IMR-90 (cell line): ENCODE results near the gene CDKN1C. TPM values are rescaled to one million over a fixed set of nuclear protein-coding genes. Genes with fewer than 3 reads are reported as not detected.

Experiments used
- ATAC-seq: fragments of 200-7000 bp; cut with Tn5 transposase; 2 replicates; pipeline ENCODE4 v1.9.1; 2020; ENCODE audit warnings: low read depth, mild to moderate bottlenecking, moderate library complexity
- BruUV-seq: library from RNA; stranded (reverse); fragments of 400-500 nt; replicated peaks from 2 replicates; lab custom pipeline; 2021; lab: Mats Ljungman, UMichigan
- CTCF ChIA-PET: fragments of 300-600 bp; formaldehyde crosslinking; extraction: SDS; loops from one replicate; lab custom pipeline; 2021; ENCODE audit warnings: antibody characterized with exemption; lab: Yijun Ruan, JAX
- POLR2A ChIA-PET: fragments of 300-600 bp; sonication (Branson Sonifier 250); formaldehyde crosslinking; loops from one replicate; lab custom pipeline; 2022; ENCODE audit warnings: antibody characterized with exemption; ENCODE audit not compliant: unreplicated experiment; lab: Charles Lee
- DNase-seq: peaks from one replicate; pipeline ENCODE4 v3.0.0; 2013
- H2AFZ ChIP-seq: replicated peaks from 2 replicates; pipeline ENCODE3; 2013; ENCODE audit warnings: low read length, mild to moderate bottlenecking; ENCODE audit not compliant: poor library complexity
- H2AK5ac ChIP-seq: 2 replicates; pipeline ENCODE4 v1.6.1; 2013; ENCODE audit warnings: low read depth, low read length, inconsistent platforms
- H2AK9ac ChIP-seq: replicated peaks from 2 replicates; pipeline ENCODE3; 2013; ENCODE audit warnings: mild to moderate bottlenecking, low read depth, low read length, moderate library complexity; ENCODE audit not compliant: poor library complexity
- H2BK120ac ChIP-seq: 2 replicates; pipeline ENCODE4 v1.6.1; 2013; ENCODE audit warnings: low read depth, low read length, inconsistent platforms
- H2BK15ac ChIP-seq: 3 replicates; pipeline ENCODE4 v1.6.1; 2013; ENCODE audit warnings: low read depth, low read length, inconsistent platforms
- H2BK20ac ChIP-seq: 2 replicates; pipeline ENCODE4 v1.6.1; 2013; ENCODE audit warnings: low read depth, mild to moderate bottlenecking, inconsistent platforms, low read length, moderate library complexity
- H2BK5ac ChIP-seq: 2 replicates; pipeline ENCODE4 v1.6.1; 2013; ENCODE audit warnings: mild to moderate bottlenecking, low read depth, low read length, inconsistent platforms; ENCODE audit not compliant: poor library complexity, severe bottlenecking
- H3K14ac ChIP-seq: replicated peaks from 2 replicates; pipeline ENCODE4 v1.6.1; 2013; ENCODE audit warnings: low read depth, low read length, inconsistent platforms
- H3K18ac ChIP-seq: 2 replicates; pipeline ENCODE4 v1.6.1; 2013; ENCODE audit warnings: low read depth, low read length, control low read depth
- H3K23ac ChIP-seq: 2 replicates; pipeline ENCODE4 v1.6.1; 2013; ENCODE audit warnings: low read depth, low read length, inconsistent platforms
- H3K27ac ChIP-seq: 2 replicates; pipeline ENCODE4 v1.5.1; 2013; ENCODE audit warnings: mild to moderate bottlenecking, control low read depth, low read length; ENCODE audit not compliant: insufficient read depth
- H3K27me3 ChIP-seq: 2 replicates; pipeline ENCODE4 v1.6.1; 2013; ENCODE audit warnings: low read length; ENCODE audit not compliant: control insufficient read depth, insufficient read depth
- H3K36me3 ChIP-seq: 2 replicates; pipeline ENCODE4 v1.6.1; 2013; ENCODE audit warnings: low read length, mixed read lengths; ENCODE audit not compliant: control insufficient read depth, insufficient read depth
- H3K4ac ChIP-seq: 2 replicates; pipeline ENCODE4 v1.6.1; 2013; ENCODE audit warnings: low read depth, low read length, inconsistent platforms
- H3K4me1 ChIP-seq: 2 replicates; pipeline ENCODE4 v1.6.1; 2013; ENCODE audit warnings: low read length, mixed read lengths; ENCODE audit not compliant: control insufficient read depth, insufficient read depth
- H3K4me2 ChIP-seq: 2 replicates; pipeline ENCODE4 v1.6.1; 2013; ENCODE audit warnings: low read depth, mild to moderate bottlenecking, control low read depth, low read length, moderate library complexity
- H3K4me3 ChIP-seq: 2 replicates; pipeline ENCODE4 v1.5.1; 2013; ENCODE audit warnings: low read depth, mild to moderate bottlenecking, control low read depth, low read length, moderate library complexity; ENCODE audit not compliant: insufficient read depth
- H3K56ac ChIP-seq: 2 replicates; pipeline ENCODE4 v1.6.1; 2013; ENCODE audit warnings: low read length, inconsistent platforms; ENCODE audit not compliant: insufficient read depth; ENCODE audit errors: extremely low read depth
- H3K79me1 ChIP-seq, 2 experiments: 2 replicates each; pipeline ENCODE4 v1.6.1; 2013; ENCODE audit warnings: low read length in 2 of 2, inconsistent platforms in 1 of 2, low read depth in 1 of 2
- H3K9ac ChIP-seq: 2 replicates; pipeline ENCODE4 v1.6.1; 2013; ENCODE audit warnings: low read depth, low read length, control low read depth
- H3K9me1 ChIP-seq: 2 replicates; pipeline ENCODE4 v1.6.1; 2013; ENCODE audit warnings: low read length, inconsistent platforms; ENCODE audit not compliant: insufficient read depth
- H3K9me3 ChIP-seq: 2 replicates; pipeline ENCODE4 v1.6.1; 2013; ENCODE audit warnings: low read length; ENCODE audit not compliant: control insufficient read depth, insufficient read depth
- H4K20me1 ChIP-seq: 2 replicates; pipeline ENCODE4 v1.6.1; 2013; ENCODE audit warnings: low read length, inconsistent platforms; ENCODE audit not compliant: insufficient read depth
- H4K5ac ChIP-seq: 2 replicates; pipeline ENCODE4 v1.6.1; 2013; ENCODE audit warnings: mild to moderate bottlenecking, low read depth, low read length, control low read depth
- H4K8ac ChIP-seq, 2 experiments: 2 replicates each; pipeline ENCODE4 v1.6.1; 2013; ENCODE audit warnings: low read depth in 2 of 2, low read length in 2 of 2, control low read depth in 1 of 2, inconsistent platforms in 1 of 2
- H4K91ac ChIP-seq: 2 replicates; pipeline ENCODE4 v1.6.1; 2013; ENCODE audit warnings: low read depth, low read length, inconsistent platforms; ENCODE audit not compliant: insufficient read depth
- CEBPB ChIP-seq: IDR thresholded peaks from 2 replicates; pipeline ENCODE4 v1.6.1; 2012; ENCODE audit warnings: low read depth, low read length, improper control_type of control experiment
- FOS ChIP-seq: fragments of 150-350 bp; IDR thresholded peaks from 2 replicates; pipeline ENCODE4 v1.6.1; 2016; ENCODE audit warnings: low read depth, low read length
- MXI1 ChIP-seq: IDR thresholded peaks from 2 replicates; pipeline ENCODE4 v1.6.1; 2012; ENCODE audit warnings: low read depth, mild to moderate bottlenecking, low read length, moderate library complexity, borderline replicate concordance
- POLR2A ChIP-seq: IDR thresholded peaks from 2 replicates; pipeline ENCODE4 v1.6.1; 2012; ENCODE audit warnings: mild to moderate bottlenecking, low read depth, low read length
- RCOR1 ChIP-seq: IDR thresholded peaks from 2 replicates; pipeline ENCODE4 v1.6.1; 2012; ENCODE audit warnings: mild to moderate bottlenecking, low read length, improper control_type of control experiment; ENCODE audit not compliant: insufficient replicate concordance
- WGBS, 2 experiments: methylation state at CpG; one replicate each; pipeline versions ENCODE4 v1.1.5 to v1.1.7; 2013; ENCODE audit warnings: missing lambda C conversion rate in 2 of 2; ENCODE audit not compliant: insufficient read length in 1 of 2; ENCODE audit errors: extremely low coverage in 2 of 2; 5-methylcytosine and 5-hydroxymethylcytosine counted together
- dilution Hi-C: fragments of 300-500 bp; cut with HindIII; formaldehyde crosslinking; loops from one replicate; pipeline ENCODE4 v1.14.3; 2018; ENCODE audit warnings: low sequenced_read_pairs; ENCODE audit not compliant: unreplicated experiment
- in situ Hi-C: fragments of 300-500 bp; cut with MboI; formaldehyde crosslinking; loops from 3 replicates; pipeline ENCODE4 v1.14.3; 2019; ENCODE audit warnings: low sequenced_read_pairs, inconsistent platforms, mixed read lengths
- intact Hi-C: fragments of 100-400 bp; cut with micrococcal nuclease; formaldehyde crosslinking; loops from 2 replicates; pipeline ENCODE4 v1.10.0; 2022
- polyA plus RNA-seq, 3 experiments: library from polyadenylated mRNA; depleted of rRNA; stranded (reverse); fragments of >200 nt; gene quantifications; 2 replicates each; pipeline ENCODE4 v1.2.3, GENCODE V29; 2012; ENCODE audit warnings: low replicate concordance in 1 of 3
- total RNA-seq: library from RNA; depleted of rRNA; stranded (reverse); fragments of >200 nt; gene quantifications from 2 replicates; pipeline ENCODE4 v1.2.3, GENCODE V29; 2012
- TF ChIP-seq, protein P1 (sequence below): fragments of 150-350 bp; IDR thresholded peaks from 2 replicates; pipeline ENCODE4 v1.6.1; 2016; ENCODE audit warnings: low read depth, mild to moderate bottlenecking, low read length, moderate library complexity, borderline replicate concordance

CDKN1C gene
- total and polyA plus RNA-seq, 2 of the 4 experiments (the other 2 are of a cell fraction) = 1.6 to 3.0 TPM

DNA sequence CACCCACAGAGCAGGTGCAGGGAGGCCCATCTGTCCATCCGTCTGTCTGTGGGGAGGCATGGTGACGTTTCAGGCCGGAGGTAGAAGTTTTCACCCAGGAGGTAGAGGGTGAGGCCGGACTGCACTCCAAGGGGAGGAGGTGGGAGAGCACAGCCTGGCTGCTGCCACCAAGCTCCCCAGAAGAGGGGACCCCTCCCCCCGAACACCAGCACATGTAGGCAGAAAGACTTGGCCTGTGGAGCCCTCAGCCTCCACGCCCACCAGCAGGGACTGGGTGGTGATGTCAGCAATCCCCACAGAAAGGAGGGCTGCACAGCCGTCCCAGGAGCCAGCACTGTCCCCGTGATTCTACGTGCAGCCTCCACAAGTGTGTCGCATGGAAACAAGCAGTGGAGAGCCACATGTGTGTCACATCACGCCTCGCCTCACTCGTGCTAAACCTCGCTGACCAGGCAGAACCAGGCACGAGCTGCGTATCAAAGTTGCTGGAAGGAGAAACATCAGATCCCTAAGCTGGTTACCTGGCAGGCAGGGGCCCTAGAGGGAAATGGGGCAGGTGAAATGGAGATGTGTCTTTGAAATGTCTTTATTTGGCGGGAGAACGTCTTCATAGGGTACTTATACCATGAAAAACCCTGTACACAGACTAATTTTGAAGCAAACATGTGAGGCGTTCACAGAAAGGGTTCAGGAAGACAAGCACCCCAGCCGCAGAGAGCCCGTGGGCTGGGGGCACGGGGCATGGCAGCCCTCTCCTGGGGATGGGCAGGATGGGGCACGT, 49.1 kb downstream of the CDKN1C start:
- no peak overlapping the region for H4K8ac ChIP-seq
- no peak overlapping the region for H2BK120ac ChIP-seq
- H3K23ac ChIP-seq = no peak overlapping the region
- in situ Hi-C loops = no loop called here
- H3K36me3 ChIP-seq = no peaks in the 10 kb centered on the region
- no peaks in the 10 kb centered on the region for H4K20me1 ChIP-seq
- H3K14ac ChIP-seq = no peak overlapping the region
- no peak overlapping the region for H3K9ac ChIP-seq
- H4K5ac ChIP-seq = no peak overlapping the region
- no TSS peak for BruUV-seq
- no peak overlapping the region for H4K91ac ChIP-seq
- H3K56ac ChIP-seq = no peak overlapping the region
- peaks cover 2% of the 10 kb centered on the region; the same call in 1 of the 2 replicates for H3K4me1 ChIP-seq
- no peak overlapping the region for H3K4ac ChIP-seq
- TF ChIP-seq MXI1 = no peak
- TF ChIP-seq RCOR1 = no peak
- no peak for TF ChIP-seq POLR2A
- TF ChIP-seq, protein P1, sequence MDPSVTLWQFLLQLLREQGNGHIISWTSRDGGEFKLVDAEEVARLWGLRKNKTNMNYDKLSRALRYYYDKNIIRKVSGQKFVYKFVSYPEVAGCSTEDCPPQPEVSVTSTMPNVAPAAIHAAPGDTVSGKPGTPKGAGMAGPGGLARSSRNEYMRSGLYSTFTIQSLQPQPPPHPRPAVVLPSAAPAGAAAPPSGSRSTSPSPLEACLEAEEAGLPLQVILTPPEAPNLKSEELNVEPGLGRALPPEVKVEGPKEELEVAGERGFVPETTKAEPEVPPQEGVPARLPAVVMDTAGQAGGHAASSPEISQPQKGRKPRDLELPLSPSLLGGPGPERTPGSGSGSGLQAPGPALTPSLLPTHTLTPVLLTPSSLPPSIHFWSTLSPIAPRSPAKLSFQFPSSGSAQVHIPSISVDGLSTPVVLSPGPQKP = no peak
- no peak for TF ChIP-seq FOS
- TF ChIP-seq CEBPB = no peak
- peak overlapping the region; percentile 24 for H2AK5ac ChIP-seq
- no peak overlapping the region for H2BK15ac ChIP-seq
- ChIA-PET POLR2A (no interaction called here), CTCF (no interaction called here)
- no peak overlapping the region for H2AK9ac ChIP-seq
- intact Hi-C loops = no loop called here
- no peak overlapping the region for H2BK20ac ChIP-seq
- no peak overlapping the region for H3K18ac ChIP-seq
- no peak for DNase-seq
- ATAC-seq = no peak
- no peak overlapping the region for H3K4me2 ChIP-seq
- H3K9me1 ChIP-seq = no peaks in the 10 kb centered on the region
- H3K27ac ChIP-seq = no peak overlapping the region
- no peak overlapping the region for H3K4me3 ChIP-seq
- no peaks in the 10 kb centered on the region for H3K9me3 ChIP-seq
- dilution Hi-C loops = no loop called here
- no peaks in the 10 kb centered on the region for H3K79me1 ChIP-seq
- peaks cover 23% of the 10 kb centered on the region for H3K27me3 ChIP-seq
- no peak overlapping the region for H2AFZ ChIP-seq
- H2BK5ac ChIP-seq = no peak overlapping the region
- WGBS, 2 experiments = 63% methylated on average over 8 of the region's 23 CpGs; no CpG with 5 or more reads in 1 of the 2 experiments
